Testis (tissue), 2 donors: ENCODE measurements around the gene ASB2.

ENCODE experiments used
- CTCF ChIP-seq, 3 experiments: fragments of 450-650 bp in 2 of 3; fragments of 200-600 bp in 1 of 3; sonication (generic) in 1 of 3; IDR thresholded peaks; one replicate each; pipeline ENCODE4 v1.5.1; 2016 to 2019; ENCODE audit warnings: antibody characterized with exemption in 3 of 3, mild to moderate bottlenecking in 2 of 3, moderate library complexity in 1 of 3
- POLR2A ChIP-seq: fragments of 450-650 bp; IDR thresholded peaks from one replicate; pipeline ENCODE4 v1.6.1; 2017; ENCODE audit warnings: antibody characterized with exemption, mild to moderate bottlenecking, moderate library complexity

- no peak for TF ChIP-seq CTCF (IDR thresholded peaks at IDR 0.05)
- TF ChIP-seq POLR2A: no peak
These were observed 19.8 kb upstream of the ASB2 start for GRCh38 chr14:93996130-93996695.
